MM.1S (cell line): Measurements from ENCODE around the gene GABRA1.

Source experiments
- DNase-seq: peaks from one replicate; pipeline ENCODE4 v3.0.0-alpha.2; 2015
- H2AFZ ChIP-seq: fragments of 300-600 bp; sonication (generic); 2 replicates; pipeline ENCODE4 v1.6.0; 2016; ENCODE audit warnings: antibody characterized with exemption, low read length
- H3F3A ChIP-seq: fragments of 300-600 bp; sonication (generic); 2 replicates; pipeline ENCODE4 v1.6.1; 2016; ENCODE audit warnings: mild to moderate bottlenecking, antibody characterized with exemption, low read length, moderate library complexity, mixed read lengths; ENCODE audit not compliant: insufficient read depth
- H3K27ac ChIP-seq: fragments of 300-600 bp; sonication (generic); 2 replicates; pipeline ENCODE4 v1.5.1; 2016; ENCODE audit warnings: mild to moderate bottlenecking, low read length
- H3K27me3 ChIP-seq: fragments of 300-600 bp; sonication (generic); replicated peaks from 2 replicates; pipeline ENCODE4 v1.6.0; 2016; ENCODE audit warnings: low read length; ENCODE audit not compliant: insufficient read depth
- H3K36me3 ChIP-seq: fragments of 300-600 bp; sonication (generic); replicated peaks from 2 replicates; pipeline ENCODE4 v1.6.1; 2016; ENCODE audit warnings: mild to moderate bottlenecking, low read length, mixed read lengths; ENCODE audit not compliant: insufficient read depth
- H3K4me1 ChIP-seq: fragments of 300-600 bp; sonication (generic); 2 replicates; pipeline ENCODE4 v1.6.1; 2016; ENCODE audit warnings: low read length, mixed read lengths
- H3K4me2 ChIP-seq: fragments of 300-600 bp; sonication (generic); 2 replicates; pipeline ENCODE4 v1.6.0; 2016; ENCODE audit warnings: low read depth, low read length
- H3K4me3 ChIP-seq: fragments of 300-600 bp; sonication (generic); 2 replicates; pipeline ENCODE4 v1.5.1; 2016; ENCODE audit warnings: low read length, mixed read lengths
- H3K79me2 ChIP-seq: fragments of 300-600 bp; sonication (generic); 2 replicates; pipeline ENCODE4 v1.6.1; 2016; ENCODE audit warnings: mixed run types, low read length, mixed read lengths
- H3K9ac ChIP-seq: fragments of 300-600 bp; sonication (generic); 2 replicates; pipeline ENCODE4 v1.6.1; 2016; ENCODE audit warnings: low read length, mixed read lengths
- H3K9me2 ChIP-seq: fragments of 300-600 bp; sonication (generic); replicated peaks from 2 replicates; pipeline ENCODE4 v1.6.1; 2016; ENCODE audit warnings: mild to moderate bottlenecking, low read length, mixed read lengths; ENCODE audit not compliant: insufficient read depth
- H3K9me3 ChIP-seq: fragments of 300-600 bp; sonication (generic); replicated peaks from 2 replicates; pipeline ENCODE4 v1.6.1; 2016; ENCODE audit warnings: mild to moderate bottlenecking, low read length, mixed read lengths; ENCODE audit not compliant: insufficient read depth
- H4K20me1 ChIP-seq: fragments of 300-600 bp; sonication (generic); 2 replicates; pipeline ENCODE4 v1.6.1; 2016; ENCODE audit warnings: mild to moderate bottlenecking, low read length, moderate library complexity, mixed read lengths; ENCODE audit not compliant: insufficient read depth
- CTCF ChIP-seq: fragments of 300-600 bp; sonication (generic); IDR thresholded peaks from 2 replicates; pipeline ENCODE4 v1.5.1; 2016; ENCODE audit warnings: antibody characterized with exemption, low read length, mixed read lengths
- EZH2 ChIP-seq: fragments of 300-600 bp; sonication (generic); optimal IDR thresholded peaks from 2 replicates; pipeline ENCODE3; 2017; ENCODE audit warnings: low read depth, mild to moderate bottlenecking, antibody characterized with exemption, low read length, mixed read lengths
- EZH2phosphoT487 ChIP-seq: fragments of 300-600 bp; sonication (generic); IDR thresholded peaks from 2 replicates; pipeline ENCODE4 v1.6.1; 2018; ENCODE audit warnings: antibody characterized with exemption, low read length

The GABRA1 gene

GRCh38 chr5:161921781-161922180, 73.9 kb downstream of the GABRA1 start:
- no peaks in the 10 kb centered on the region for H3K27me3 ChIP-seq
- H3K4me1 ChIP-seq: no peaks in the 10 kb centered on the region
- H4K20me1 ChIP-seq: no peaks in the 10 kb centered on the region
- TF ChIP-seq CTCF (no peak), EZH2 (no peak), EZH2phosphoT487 (no peak)
- H3K36me3 ChIP-seq: no peaks in the 10 kb centered on the region
- no peak for DNase-seq
- H3K27ac ChIP-seq: no peak overlapping the region
- H3K79me2 ChIP-seq: no peaks in the 10 kb centered on the region
- H2AFZ ChIP-seq: no peak overlapping the region
- H3K4me3 ChIP-seq: no peak overlapping the region
- no peak overlapping the region for H3K9ac ChIP-seq
- no peaks in the 10 kb centered on the region for H3K9me3 ChIP-seq
- H3F3A ChIP-seq: no peaks in the 10 kb centered on the region
- no peak overlapping the region for H3K4me2 ChIP-seq
- no peaks in the 10 kb centered on the region for H3K9me2 ChIP-seq

GRCh38 chr5:161924270-161924669, 76.3 kb downstream of the GABRA1 start:
- no peaks in the 10 kb centered on the region for H3K27me3 ChIP-seq
- H2AFZ ChIP-seq: no peak overlapping the region
- H3F3A ChIP-seq: no peaks in the 10 kb centered on the region
- no peaks in the 10 kb centered on the region for H3K36me3 ChIP-seq
- H3K4me3 ChIP-seq: no peak overlapping the region
- no peaks in the 10 kb centered on the region for H3K9me2 ChIP-seq
- no peak for DNase-seq
- TF ChIP-seq EZH2 (no peak), EZH2phosphoT487 (no peak), CTCF (no peak)
- no peak overlapping the region for H3K9ac ChIP-seq
- H3K4me1 ChIP-seq: no peaks in the 10 kb centered on the region
- H3K9me3 ChIP-seq: no peaks in the 10 kb centered on the region
- no peaks in the 10 kb centered on the region for H3K79me2 ChIP-seq
- no peaks in the 10 kb centered on the region for H4K20me1 ChIP-seq
- no peak overlapping the region for H3K4me2 ChIP-seq
- H3K27ac ChIP-seq: no peak overlapping the region

GRCh38 chr5:161925960-161926359, 78.0 kb downstream of the GABRA1 start:
- Histone ChIP-seq H3K4me1 (no peaks in the 10 kb centered on the region), H3K27me3 (no peaks in the 10 kb centered on the region), H3K4me3 (no peak overlapping the region), H3K27ac (no peak overlapping the region), H3K4me2 (no peak overlapping the region), H3F3A (no peaks in the 10 kb centered on the region), H3K9me2 (no peaks in the 10 kb centered on the region), H3K9ac (no peak overlapping the region), H4K20me1 (no peaks in the 10 kb centered on the region), H2AFZ (no peak overlapping the region), H3K79me2 (no peaks in the 10 kb centered on the region), H3K9me3 (no peaks in the 10 kb centered on the region), H3K36me3 (no peaks in the 10 kb centered on the region)
- DNase-seq: no peak
- no peak for TF ChIP-seq EZH2
- no peak for TF ChIP-seq EZH2phosphoT487
- no peak for TF ChIP-seq CTCF
